ENCODE measurements around the gene LYPD6.

DNA sequence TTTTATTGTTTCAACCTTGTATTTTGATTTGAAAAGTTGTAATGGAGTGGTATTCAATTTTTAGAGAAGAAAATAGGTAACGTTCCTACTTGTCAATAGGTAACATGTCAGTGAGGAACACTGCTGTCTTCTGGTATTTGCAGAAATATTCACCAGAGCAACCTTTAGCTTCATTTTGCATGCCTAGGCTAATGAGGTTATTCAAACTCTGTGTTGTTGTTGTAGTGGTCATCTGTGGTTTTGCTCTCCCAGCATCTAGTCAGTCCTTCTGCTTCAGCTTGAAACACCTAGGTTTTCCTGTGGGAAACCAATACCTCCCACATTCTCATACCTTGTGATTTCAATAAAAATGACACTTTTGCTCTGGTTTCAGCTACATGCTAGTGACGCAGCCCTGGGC lies 98.4 kb downstream of the LYPD6 start:
- TF ChIP-seq, protein P1, sequence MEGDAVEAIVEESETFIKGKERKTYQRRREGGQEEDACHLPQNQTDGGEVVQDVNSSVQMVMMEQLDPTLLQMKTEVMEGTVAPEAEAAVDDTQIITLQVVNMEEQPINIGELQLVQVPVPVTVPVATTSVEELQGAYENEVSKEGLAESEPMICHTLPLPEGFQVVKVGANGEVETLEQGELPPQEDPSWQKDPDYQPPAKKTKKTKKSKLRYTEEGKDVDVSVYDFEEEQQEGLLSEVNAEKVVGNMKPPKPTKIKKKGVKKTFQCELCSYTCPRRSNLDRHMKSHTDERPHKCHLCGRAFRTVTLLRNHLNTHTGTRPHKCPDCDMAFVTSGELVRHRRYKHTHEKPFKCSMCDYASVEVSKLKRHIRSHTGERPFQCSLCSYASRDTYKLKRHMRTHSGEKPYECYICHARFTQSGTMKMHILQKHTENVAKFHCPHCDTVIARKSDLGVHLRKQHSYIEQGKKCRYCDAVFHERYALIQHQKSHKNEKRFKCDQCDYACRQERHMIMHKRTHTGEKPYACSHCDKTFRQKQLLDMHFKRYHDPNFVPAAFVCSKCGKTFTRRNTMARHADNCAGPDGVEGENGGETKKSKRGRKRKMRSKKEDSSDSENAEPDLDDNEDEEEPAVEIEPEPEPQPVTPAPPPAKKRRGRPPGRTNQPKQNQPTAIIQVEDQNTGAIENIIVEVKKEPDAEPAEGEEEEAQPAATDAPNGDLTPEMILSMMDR (IDR thresholded peaks at IDR 0.05; ENCODE audit: insufficient read depth, low read length) = no peak
- TF ChIP-seq POLR2AphosphoS5 (IDR thresholded peaks at IDR 0.05; ENCODE audit: low read depth) = no peak
- no peak for TF ChIP-seq GABPA (IDR thresholded peaks at IDR 0.05; ENCODE audit: low read depth)
- TF ChIP-seq, protein P2, sequence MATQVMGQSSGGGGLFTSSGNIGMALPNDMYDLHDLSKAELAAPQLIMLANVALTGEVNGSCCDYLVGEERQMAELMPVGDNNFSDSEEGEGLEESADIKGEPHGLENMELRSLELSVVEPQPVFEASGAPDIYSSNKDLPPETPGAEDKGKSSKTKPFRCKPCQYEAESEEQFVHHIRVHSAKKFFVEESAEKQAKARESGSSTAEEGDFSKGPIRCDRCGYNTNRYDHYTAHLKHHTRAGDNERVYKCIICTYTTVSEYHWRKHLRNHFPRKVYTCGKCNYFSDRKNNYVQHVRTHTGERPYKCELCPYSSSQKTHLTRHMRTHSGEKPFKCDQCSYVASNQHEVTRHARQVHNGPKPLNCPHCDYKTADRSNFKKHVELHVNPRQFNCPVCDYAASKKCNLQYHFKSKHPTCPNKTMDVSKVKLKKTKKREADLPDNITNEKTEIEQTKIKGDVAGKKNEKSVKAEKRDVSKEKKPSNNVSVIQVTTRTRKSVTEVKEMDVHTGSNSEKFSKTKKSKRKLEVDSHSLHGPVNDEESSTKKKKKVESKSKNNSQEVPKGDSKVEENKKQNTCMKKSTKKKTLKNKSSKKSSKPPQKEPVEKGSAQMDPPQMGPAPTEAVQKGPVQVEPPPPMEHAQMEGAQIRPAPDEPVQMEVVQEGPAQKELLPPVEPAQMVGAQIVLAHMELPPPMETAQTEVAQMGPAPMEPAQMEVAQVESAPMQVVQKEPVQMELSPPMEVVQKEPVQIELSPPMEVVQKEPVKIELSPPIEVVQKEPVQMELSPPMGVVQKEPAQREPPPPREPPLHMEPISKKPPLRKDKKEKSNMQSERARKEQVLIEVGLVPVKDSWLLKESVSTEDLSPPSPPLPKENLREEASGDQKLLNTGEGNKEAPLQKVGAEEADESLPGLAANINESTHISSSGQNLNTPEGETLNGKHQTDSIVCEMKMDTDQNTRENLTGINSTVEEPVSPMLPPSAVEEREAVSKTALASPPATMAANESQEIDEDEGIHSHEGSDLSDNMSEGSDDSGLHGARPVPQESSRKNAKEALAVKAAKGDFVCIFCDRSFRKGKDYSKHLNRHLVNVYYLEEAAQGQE (IDR thresholded peaks at IDR 0.05; ENCODE audit: insufficient replicate concordance, low read depth) = no peak

All from HL-60 (cell line).